CD4-positive, alpha-beta T cell treated with Interleukin-4 for 1 hour (primary cell): ENCODE data around the gene FAM83G.
"Not testable (repeated sequence)": the region's sequence is repeated elsewhere in the genome, so short reads cannot be mapped to it uniquely, and the experiment has no call there.

Source experiments
- DNase-seq, 2 donors: peaks; one replicate each; pipeline ENCODE4 v3.0.0-alpha.2; 2020 to 2022

Gene FAM83G

DNA sequence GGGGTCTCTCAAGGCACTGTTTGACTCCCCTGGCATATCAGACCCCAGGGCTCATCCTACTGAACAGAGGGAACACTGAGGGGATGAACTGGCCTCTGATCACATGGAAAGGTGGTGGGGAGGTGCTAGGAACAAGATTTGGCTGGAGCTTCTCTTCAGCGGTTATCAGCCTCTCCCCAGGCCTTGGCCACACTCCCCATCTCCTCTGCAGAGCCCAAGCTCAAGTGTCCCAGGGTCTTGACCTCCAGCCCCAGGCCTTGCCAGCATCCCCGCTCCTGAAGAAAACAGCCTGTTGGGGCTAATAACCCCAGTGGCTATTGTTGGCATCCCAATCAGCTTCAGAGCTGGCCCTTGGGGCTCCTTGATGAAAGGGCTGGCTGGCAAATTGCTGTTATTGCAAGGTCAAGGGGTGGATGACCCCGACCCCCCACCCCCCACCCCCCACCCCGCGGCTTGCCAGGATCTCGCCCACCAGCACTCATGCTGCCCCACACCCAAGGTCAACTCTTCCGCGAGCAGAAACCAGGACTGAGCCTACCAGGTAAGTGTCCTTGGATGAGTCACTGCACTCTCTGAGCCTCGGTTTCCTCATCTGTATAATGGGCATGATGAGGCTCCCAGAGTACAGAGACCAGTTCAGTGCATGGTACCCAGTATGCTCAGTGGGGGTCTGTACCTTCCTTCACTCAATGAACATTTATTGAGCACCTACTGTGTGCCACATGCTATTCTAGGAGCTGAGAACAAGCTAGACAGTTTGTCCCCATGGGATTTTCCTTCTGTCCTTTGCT lies 18.8 kb upstream of the FAM83G start:
- DNase-seq: no peak

- DNase-seq: no peak
These were observed 18.2 kb upstream of the FAM83G start for GRCh38 chr17:19022747-19023146.

DNA sequence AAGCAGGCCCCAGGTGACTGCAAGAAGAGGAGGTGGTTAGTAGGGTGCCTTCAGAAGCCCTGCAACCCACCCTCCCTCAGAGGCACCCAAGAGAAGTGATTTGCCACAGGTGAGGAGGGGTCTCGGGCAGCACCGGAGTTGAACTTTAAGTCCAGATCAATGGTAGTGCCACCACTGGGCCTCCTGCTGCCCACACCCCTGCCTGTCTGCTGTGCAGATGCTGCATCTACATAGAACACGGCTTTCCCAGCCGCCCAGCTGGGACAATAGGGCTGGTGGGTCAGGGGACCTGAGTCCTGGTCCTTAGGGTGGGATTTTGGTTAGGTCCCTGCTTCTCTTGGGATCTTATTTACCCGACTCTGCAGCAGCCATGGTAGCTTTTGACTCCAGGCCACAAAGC lies 17.6 kb upstream of the FAM83G start:
- no peak for DNase-seq

- peak; percentile 46 to 53 for DNase-seq
These were observed 17.1 kb upstream of the FAM83G start for GRCh38 chr17:19021622-19022083.

- not testable (repeated sequence) for DNase-seq
These were observed 16.6 kb upstream of the FAM83G start for GRCh38 chr17:19021011-19021621.

DNA sequence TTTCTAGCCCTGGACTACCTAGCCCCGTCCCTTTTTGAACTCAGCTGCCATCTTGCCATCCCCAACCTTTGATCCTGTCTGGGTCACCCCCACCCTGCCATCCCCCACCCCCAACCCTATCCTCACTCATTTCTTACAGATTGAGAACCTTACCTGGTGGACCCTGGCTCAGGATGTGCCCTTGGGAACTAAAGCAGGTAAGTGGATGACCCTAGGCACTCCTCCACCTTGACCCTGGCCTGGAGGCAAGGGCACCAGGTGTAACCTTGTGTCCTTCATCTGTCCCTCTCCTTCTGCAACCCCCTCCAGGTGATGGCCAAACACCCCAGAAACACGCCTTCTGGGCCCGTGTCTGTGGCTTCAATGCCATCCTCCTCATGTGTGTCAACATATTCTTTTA lies 15.5 kb upstream of the FAM83G start:
- DNase-seq: no peak

GRCh38 chr17:19019041-19019941 lies 14.7 kb upstream of the FAM83G start:
- no peak for DNase-seq

- no peak for DNase-seq
These were observed 14.0 kb upstream of the FAM83G start for GRCh38 chr17:19018600-19018950.

DNA sequence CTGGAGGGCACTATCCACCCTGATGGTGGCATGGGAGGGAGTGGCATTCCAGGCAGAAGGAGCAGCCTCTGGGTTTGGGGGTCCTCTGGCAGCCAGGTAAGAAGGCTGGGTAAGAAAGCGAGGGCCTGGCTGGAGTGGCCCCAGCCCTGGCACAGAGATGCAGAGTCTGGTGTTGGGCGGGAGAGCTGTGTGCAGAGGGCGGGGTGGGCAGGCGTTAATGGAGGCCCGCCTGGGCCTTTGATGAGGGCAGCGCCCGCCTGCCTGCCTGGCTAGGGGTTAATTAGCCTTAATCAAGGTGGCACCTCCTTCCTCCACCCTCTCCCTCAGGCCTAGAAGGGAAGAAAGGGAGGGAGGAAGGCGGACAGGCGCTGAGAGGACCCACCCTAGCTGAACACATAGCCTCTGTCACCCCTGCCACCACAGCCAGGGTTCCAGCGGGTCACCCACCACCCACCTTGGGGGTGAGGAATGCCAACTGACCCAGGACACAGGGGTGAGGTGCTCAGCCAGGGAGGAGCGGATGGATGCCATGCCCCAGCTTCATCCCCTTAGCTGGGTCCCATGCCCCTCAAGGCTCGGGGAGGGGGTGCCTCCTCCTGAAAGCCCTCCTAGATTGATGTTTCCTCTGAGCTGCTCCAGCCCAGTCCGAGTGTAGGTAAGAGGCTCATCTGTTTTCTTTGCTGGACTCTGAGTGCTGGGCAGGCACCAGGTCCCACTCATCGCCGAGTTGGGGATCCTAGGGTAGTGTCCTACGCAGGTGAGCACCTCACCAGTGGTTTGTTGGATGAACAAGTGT lies 13.4 kb upstream of the FAM83G start:
- no peak for DNase-seq

DNA sequence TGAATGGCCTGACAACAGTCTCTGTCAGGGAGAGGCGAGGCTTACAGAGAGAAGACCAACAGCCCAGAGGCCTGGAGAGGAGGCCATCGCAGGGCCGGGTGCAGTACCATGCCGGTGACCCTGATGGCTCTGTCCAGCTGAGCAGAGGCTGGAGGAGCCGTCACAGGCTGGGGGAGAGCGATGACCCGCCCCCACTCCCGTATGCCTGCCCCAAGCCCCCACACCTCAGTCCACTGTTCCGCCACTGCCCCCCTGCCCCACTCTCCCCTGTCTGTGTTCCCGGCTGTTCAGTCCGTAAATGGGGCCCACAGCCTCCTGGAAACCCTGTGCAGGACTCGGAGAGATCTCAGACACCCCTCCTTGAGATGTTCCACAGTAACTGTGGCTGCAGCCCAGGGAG lies 12.8 kb upstream of the FAM83G start:
- no peak for DNase-seq

GRCh38 chr17:19016881-19017280 lies 12.3 kb upstream of the FAM83G start:
- no peak for DNase-seq

DNA sequence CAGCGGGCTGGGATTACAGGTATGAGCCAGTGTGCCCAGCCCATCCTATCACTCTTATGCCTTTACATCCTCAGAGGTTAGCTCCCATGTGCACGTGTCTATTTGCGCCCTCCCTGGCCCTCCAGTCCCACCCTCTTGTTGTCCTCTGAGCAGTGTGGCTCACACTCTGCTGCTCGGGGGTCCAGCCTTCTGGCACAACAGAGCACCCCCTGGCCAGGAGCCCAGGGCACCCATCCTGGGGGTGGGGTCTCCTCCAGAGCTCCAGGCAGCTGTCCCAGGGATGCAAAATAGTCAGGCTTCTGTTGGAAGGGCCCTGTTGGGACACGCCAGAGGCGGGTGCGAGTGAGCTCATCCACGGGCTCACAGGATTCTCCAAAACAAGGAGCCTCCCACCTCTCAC lies 11.7 kb upstream of the FAM83G start:
- DNase-seq: no peak

DNA sequence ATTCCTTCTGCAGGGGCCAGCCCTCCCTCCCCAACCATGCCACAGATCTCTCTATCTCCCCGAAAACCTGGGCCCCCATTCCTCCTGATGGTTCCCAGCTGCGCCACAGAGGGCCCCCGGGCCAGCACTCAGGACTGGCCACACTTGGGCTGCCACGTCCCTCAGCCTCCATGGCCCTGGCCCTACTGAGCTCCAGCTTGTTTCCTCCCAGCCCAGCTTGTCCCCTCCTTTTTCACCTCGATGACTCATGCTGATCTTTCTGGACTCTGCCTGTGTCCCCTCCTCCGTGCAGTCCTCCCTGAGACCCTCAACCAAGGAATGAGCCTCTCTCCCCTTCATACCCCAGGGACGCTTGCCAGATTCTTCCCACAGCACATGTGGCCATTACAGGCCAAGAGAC lies 10.9 kb upstream of the FAM83G start:
- no peak for DNase-seq

GRCh38 chr17:19014628-19015215 lies 10.2 kb upstream of the FAM83G start:
- DNase-seq: no peak

DNA sequence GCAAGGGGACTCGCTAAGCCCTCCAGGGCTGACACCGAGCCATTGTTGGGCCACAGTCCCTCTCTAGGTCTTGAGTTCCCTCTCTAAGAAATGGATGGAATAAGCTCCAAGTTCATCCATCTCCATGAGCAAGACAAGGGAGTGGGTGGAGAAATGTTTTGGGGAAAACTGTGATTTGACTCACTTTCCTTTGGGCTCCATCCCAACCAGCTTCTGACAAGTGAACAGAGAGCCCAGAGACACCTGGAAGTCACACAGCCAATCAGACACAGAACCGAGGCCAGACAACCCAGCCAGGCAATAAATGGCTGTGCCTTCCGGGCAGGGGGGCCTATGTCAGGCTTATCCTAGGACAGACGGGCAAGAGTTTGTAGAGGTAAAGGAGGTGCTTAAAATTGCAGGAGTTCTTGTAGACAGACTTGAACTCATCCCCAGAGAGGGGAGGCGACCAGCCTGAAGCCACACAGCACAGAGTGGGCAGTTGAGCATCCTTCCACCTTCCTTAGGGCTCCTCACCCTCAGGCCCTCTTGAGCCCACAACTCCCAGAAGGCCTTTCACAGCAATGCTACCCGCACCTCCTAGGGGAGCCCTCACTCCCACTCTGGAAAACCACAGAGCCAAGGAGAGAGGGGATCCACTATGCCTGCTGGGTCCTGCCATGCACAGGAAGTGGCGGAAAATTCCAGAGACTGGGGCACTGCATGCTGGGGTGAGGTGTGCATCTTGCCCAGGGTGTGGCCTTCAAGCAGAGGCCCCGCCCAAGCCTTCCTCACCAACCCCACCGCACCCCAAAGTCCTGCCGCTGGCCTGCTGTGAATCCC lies 9.5 kb upstream of the FAM83G start:
- DNase-seq: no peak

DNA sequence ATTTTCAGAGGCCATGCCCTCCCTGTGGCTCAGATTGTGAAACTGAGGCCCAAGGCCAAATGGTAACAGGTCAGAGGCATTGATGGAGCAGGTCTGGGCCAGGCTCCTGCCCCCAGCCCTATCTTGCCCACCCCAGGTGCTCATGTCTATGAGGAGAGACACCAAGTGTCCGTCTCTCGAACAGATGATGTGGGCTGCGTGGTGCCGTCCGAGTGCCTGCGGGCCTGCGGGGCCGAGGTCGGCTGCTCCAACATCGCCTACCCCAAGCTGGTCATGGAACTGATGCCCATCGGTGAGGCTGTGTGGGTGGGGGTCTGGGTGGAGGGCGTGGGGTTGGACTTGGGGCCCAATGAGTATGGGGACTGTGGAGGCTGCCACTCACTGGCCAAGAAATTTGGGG lies 8.7 kb upstream of the FAM83G start:
- DNase-seq: no peak

DNA sequence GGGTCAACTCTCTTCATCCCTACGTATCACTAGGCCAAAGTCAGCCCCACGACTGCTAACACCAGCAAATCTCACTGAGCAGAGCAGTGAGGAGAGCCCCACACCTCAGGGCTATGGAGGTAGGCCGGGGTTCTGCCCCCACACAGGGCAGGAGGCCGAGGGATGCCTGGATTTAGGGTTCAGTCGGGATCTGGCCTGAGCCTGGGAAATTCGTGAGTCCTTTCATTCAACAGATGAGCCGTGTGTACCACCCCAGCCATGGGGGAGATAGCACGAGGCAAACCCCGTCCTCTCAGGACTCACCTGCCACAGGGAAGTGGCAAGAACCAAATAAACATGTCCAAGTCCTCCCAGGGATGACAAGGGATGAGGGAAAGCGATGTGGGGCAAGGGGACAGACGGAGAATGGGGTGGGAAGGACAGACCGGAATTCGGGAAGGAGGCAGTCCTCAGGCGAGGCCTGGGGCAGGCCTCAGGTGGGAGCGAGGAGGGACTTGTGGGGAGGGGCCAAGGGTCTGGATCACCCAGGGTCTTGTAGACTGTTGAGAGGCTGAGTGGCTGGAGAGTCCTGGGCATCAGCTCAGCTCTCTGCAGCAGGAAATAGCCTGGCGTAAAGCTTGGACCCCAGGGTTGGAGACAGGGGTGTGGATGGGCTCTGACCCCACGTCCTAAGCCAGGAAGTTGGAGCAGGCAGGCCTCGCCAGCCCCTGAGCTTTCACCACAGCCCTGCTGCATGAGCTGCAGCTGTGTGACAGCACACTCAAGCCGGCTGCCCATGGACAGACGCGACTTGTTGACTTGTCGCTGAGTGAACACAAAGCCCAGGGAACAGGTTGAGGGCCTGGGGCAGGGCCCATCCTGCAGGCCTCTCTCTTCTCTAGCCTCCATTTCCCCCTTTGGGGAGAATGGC lies 7.9 kb upstream of the FAM83G start:
- no peak for DNase-seq

GRCh38 chr17:19011581-19011980 lies 7.0 kb upstream of the FAM83G start:
- DNase-seq: no peak

GRCh38 chr17:19010729-19011505 lies 6.4 kb upstream of the FAM83G start:
- DNase-seq: no peak

GRCh38 chr17:19009970-19010369 lies 5.4 kb upstream of the FAM83G start:
- no peak for DNase-seq
